Measurements from ENCODE around the gene INTS6.

- TF ChIP-seq POLR2A (IDR thresholded peaks at IDR 0.05) (no peak), CTCF (IDR thresholded peaks at IDR 0.05) (no peak)
Measured at GRCh38 chr13:51328488-51328887, 124.3 kb downstream of the INTS6 start.

Data from right lobe of liver (tissue), 4 donors.